Measurements from ENCODE around the gene SYCP3.

Gene SYCP3

DNA sequence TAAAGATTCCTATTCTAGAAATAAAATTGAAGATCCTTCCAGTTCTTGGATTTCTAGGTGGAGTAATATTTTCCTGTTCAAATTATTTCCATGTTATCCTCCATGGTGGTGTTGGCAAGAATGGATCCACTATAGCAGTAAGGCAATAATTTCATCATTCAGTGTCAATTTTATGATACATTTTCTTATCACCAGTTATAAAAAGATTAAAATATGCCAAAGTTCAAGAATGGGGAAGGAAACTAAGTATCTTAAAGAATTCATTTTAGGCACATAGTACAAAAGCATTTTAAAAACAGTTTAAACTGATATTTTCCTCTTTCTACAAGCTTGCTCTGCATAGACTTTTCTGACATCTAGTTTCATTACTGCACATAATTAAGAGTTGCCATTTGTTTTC is 19.1 kb downstream of the SYCP3 start:
- no peak for TF ChIP-seq TCF4 (CRISPR knock-in tag; IDR thresholded peaks at IDR 0.05; ENCODE audit: borderline replicate concordance)
- TF ChIP-seq, protein P1, sequence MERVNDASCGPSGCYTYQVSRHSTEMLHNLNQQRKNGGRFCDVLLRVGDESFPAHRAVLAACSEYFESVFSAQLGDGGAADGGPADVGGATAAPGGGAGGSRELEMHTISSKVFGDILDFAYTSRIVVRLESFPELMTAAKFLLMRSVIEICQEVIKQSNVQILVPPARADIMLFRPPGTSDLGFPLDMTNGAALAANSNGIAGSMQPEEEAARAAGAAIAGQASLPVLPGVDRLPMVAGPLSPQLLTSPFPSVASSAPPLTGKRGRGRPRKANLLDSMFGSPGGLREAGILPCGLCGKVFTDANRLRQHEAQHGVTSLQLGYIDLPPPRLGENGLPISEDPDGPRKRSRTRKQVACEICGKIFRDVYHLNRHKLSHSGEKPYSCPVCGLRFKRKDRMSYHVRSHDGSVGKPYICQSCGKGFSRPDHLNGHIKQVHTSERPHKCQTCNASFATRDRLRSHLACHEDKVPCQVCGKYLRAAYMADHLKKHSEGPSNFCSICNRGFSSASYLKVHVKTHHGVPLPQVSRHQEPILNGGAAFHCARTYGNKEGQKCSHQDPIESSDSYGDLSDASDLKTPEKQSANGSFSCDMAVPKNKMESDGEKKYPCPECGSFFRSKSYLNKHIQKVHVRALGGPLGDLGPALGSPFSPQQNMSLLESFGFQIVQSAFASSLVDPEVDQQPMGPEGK (CRISPR knock-in tag; IDR thresholded peaks at IDR 0.05; ENCODE audit: borderline replicate concordance) = no peak
- no peak for TF ChIP-seq PPARA (CRISPR knock-in tag; IDR thresholded peaks at IDR 0.05; ENCODE audit: borderline replicate concordance)
- no peak for TF ChIP-seq POU6F1 (CRISPR knock-in tag; IDR thresholded peaks at IDR 0.05; ENCODE audit: borderline replicate concordance, low read depth)
- TF ChIP-seq ZC3H10 (CRISPR knock-in tag; IDR thresholded peaks at IDR 0.05) = no peak
- TF ChIP-seq BACH2 (CRISPR knock-in tag; IDR thresholded peaks at IDR 0.05; ENCODE audit: borderline replicate concordance) = no peak
- no peak for TF ChIP-seq ISL1 (CRISPR knock-in tag; IDR thresholded peaks at IDR 0.05)
- no peak for TF ChIP-seq SNAI2 (CRISPR knock-in tag; IDR thresholded peaks at IDR 0.05)
- TF ChIP-seq OSR1 (CRISPR knock-in tag; IDR thresholded peaks at IDR 0.05) = no peak
- TF ChIP-seq ARNTL (CRISPR knock-in tag; IDR thresholded peaks at IDR 0.05; ENCODE audit: borderline replicate concordance, low read depth) = no peak
- ATAC-seq = no peak

DNA sequence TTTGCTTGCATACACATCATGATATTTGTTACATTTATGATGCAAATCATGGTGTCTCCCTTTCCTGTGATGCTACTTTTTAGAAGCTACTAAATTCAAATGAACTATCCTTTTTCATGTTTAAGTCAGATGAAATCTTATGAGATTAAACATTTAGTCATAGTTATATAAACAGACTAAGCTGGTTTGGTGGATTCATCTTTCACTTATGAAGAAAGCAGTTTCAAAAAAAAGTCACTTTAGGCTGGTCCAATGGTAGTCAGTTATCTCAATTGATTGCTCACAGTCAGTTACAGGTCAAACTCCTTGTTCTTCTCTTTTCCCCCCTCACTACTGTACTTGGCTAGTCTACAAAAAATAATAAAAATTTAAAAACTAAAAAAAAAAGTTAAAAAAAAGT is 19.7 kb downstream of the SYCP3 start:
- TF ChIP-seq ZNF8 (CRISPR knock-in tag; IDR thresholded peaks at IDR 0.05) = no peak
- TF ChIP-seq RARB (CRISPR knock-in tag; IDR thresholded peaks at IDR 0.05) = no peak
- no peak for TF ChIP-seq ZFP30 (CRISPR knock-in tag; IDR thresholded peaks at IDR 0.05)
- TF ChIP-seq ZNF565 (CRISPR knock-in tag; conservative IDR thresholded peaks at IDR 0.05; ENCODE audit: low read depth) = no peak
- TF ChIP-seq CREB5 (CRISPR knock-in tag; IDR thresholded peaks at IDR 0.05; ENCODE audit: low read depth) = no peak
- no peak for TF ChIP-seq ARNTL (CRISPR knock-in tag; IDR thresholded peaks at IDR 0.05; ENCODE audit: borderline replicate concordance, low read depth)
- TF ChIP-seq BACH2 (CRISPR knock-in tag; IDR thresholded peaks at IDR 0.05; ENCODE audit: borderline replicate concordance) = no peak
- no peak for TF ChIP-seq ZFP3 (CRISPR knock-in tag; IDR thresholded peaks at IDR 0.05)
- TF ChIP-seq TOX (CRISPR knock-in tag; IDR thresholded peaks at IDR 0.05; ENCODE audit: borderline replicate concordance) = no peak
- no peak for TF ChIP-seq ZC3H10 (CRISPR knock-in tag; IDR thresholded peaks at IDR 0.05)
- no peak for TF ChIP-seq CSRNP3 (CRISPR knock-in tag; IDR thresholded peaks at IDR 0.05)
- TF ChIP-seq SNAI2 (CRISPR knock-in tag; IDR thresholded peaks at IDR 0.05) = no peak
- no peak for TF ChIP-seq ESRRG (CRISPR knock-in tag; IDR thresholded peaks at IDR 0.05)
- no peak for ATAC-seq

- TF ChIP-seq TSHZ2 (CRISPR knock-in tag; IDR thresholded peaks at IDR 0.05) (no peak), ZNF565 (CRISPR knock-in tag; conservative IDR thresholded peaks at IDR 0.05; ENCODE audit: low read depth) (no peak), ZFP30 (CRISPR knock-in tag; IDR thresholded peaks at IDR 0.05) (no peak), BACH2 (CRISPR knock-in tag; IDR thresholded peaks at IDR 0.05; ENCODE audit: borderline replicate concordance) (no peak), PPARA (CRISPR knock-in tag; IDR thresholded peaks at IDR 0.05; ENCODE audit: borderline replicate concordance) (no peak), ISL1 (CRISPR knock-in tag; IDR thresholded peaks at IDR 0.05) (no peak), RARB (CRISPR knock-in tag; IDR thresholded peaks at IDR 0.05) (no peak), CREB5 (CRISPR knock-in tag; IDR thresholded peaks at IDR 0.05; ENCODE audit: low read depth) (no peak), CSDC2 (CRISPR knock-in tag; IDR thresholded peaks at IDR 0.05) (no peak)
- ATAC-seq = no peak
Measured at GRCh38 chr12:101714877-101715444, 24.3 kb downstream of the SYCP3 start.
